ENCODE measurements around the gene SLC35B4.

DNA sequence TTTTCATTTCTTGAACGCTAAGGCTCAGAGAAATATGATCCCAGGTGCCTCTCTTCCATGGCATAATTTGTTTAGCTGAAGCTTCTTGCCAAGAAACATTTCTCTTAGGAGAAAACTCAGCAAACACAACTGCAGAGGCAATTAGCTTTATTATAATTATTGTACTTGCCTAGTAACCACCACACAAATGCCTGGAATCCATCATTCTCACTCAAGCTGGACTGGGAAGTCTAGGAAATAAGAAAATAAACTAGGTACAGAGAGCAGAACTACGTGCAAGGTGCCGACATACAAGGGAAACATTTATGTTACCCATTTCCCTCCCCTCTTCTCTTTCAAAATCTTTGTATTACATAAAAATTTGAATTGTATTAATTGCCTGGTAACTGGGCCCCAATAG is 15.1 kb downstream of the SLC35B4 start:
- TF ChIP-seq, protein P1, sequence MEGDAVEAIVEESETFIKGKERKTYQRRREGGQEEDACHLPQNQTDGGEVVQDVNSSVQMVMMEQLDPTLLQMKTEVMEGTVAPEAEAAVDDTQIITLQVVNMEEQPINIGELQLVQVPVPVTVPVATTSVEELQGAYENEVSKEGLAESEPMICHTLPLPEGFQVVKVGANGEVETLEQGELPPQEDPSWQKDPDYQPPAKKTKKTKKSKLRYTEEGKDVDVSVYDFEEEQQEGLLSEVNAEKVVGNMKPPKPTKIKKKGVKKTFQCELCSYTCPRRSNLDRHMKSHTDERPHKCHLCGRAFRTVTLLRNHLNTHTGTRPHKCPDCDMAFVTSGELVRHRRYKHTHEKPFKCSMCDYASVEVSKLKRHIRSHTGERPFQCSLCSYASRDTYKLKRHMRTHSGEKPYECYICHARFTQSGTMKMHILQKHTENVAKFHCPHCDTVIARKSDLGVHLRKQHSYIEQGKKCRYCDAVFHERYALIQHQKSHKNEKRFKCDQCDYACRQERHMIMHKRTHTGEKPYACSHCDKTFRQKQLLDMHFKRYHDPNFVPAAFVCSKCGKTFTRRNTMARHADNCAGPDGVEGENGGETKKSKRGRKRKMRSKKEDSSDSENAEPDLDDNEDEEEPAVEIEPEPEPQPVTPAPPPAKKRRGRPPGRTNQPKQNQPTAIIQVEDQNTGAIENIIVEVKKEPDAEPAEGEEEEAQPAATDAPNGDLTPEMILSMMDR (IDR thresholded peaks at IDR 0.05) = no peak
- no peak for TF ChIP-seq POLR2A (IDR thresholded peaks at IDR 0.05)

Data from testis (tissue), 2 donors.